ENCODE measurements around the gene GSX2. TPM values are rescaled to one million over a fixed set of nuclear protein-coding genes. Genes with fewer than 3 reads are reported as not detected.
A peak's percentile ranks its signal among the peaks of the same experiment; 100 is the strongest.

Gene GSX2
- total and polyA plus RNA-seq, 2 of the 13 experiments (the other 11 are each of a cell fraction or from before 2014, with no cell fraction given) = not detected

GRCh38 chr4:54064317-54065111, 35.4 kb upstream of the GSX2 start, which contains the start of gene CHIC2 (continued):
- TF ChIP-seq MLX (CRISPR knock-in tag; IDR thresholded peaks at IDR 0.05) (0 out of 2 replicates have a peak, but pooled peaks have one; percentile 14), HOXA9 (CRISPR knock-in tag; IDR thresholded peaks at IDR 0.05; ENCODE audit: borderline replicate concordance) (no peak), TERF1 (CRISPR knock-in tag; IDR thresholded peaks at IDR 0.05) (no peak), E2F5 (CRISPR knock-in tag; conservative IDR thresholded peaks at IDR 0.05) (peak; percentile 14; the same call in 1 of the 2 replicates), ZNF597 (CRISPR knock-in tag; IDR thresholded peaks at IDR 0.05) (no peak), ZSCAN9 (CRISPR knock-in tag; IDR thresholded peaks at IDR 0.05; ENCODE audit: borderline replicate concordance) (no peak), TBL1XR1 (IDR thresholded peaks at IDR 0.05; ENCODE audit: borderline replicate concordance, low read length, partially characterized antibody) (no peak), RAD21 (CRISPR knock-in tag; IDR thresholded peaks at IDR 0.05) (peak; percentile 33; the same call in 1 of the 2 replicates), ZNF138 (CRISPR knock-in tag; IDR thresholded peaks at IDR 0.05; ENCODE audit: low read depth) (0 out of 2 replicates have a peak, but pooled peaks have one; percentile 12), ZHX1 (CRISPR knock-in tag; IDR thresholded peaks at IDR 0.05; ENCODE audit: low read depth) (0 out of 2 replicates have a peak, but pooled peaks have one; percentile 47), ZNF782 (CRISPR knock-in tag; IDR thresholded peaks at IDR 0.05; ENCODE audit: borderline replicate concordance) (peak; percentile 42; the same call in 1 of the 2 replicates), U2AF1 (optimal IDR thresholded peaks at IDR 0.05; ENCODE audit: low read depth, low read length) (no peak), FOXA3 (CRISPR knock-in tag; IDR thresholded peaks at IDR 0.05) (peak; percentile 80), SNAPC2 (CRISPR knock-in tag; IDR thresholded peaks at IDR 0.05) (peak; percentile 44; the same call in 1 of the 2 replicates), CEBPG (CRISPR knock-in tag; IDR thresholded peaks at IDR 0.05) (0 out of 2 replicates have a peak, but pooled peaks have one; percentile 21)

All from HepG2 (cell line).